Activated CD4-positive, alpha-beta T cell treated with anti-CD3 and anti-CD28 coated beads for 24 hours (primary cell): ENCODE data around the gene OR2B6.

Source experiments
- DNase-seq, 2 donors: peaks; one replicate each; pipeline ENCODE4 v3.0.0-alpha.2; 2020; ENCODE audit warnings: low read depth in 2 of 2

OR2B6 gene

GRCh38 chr6:28000351-28001045 is 43.5 kb downstream of the OR2B6 start:
- no peak for DNase-seq

GRCh38 chr6:28001351-28001750 is 44.3 kb downstream of the OR2B6 start:
- DNase-seq: no peak

GRCh38 chr6:28001751-28002150 is 44.7 kb downstream of the OR2B6 start:
- DNase-seq: no peak

- no peak for DNase-seq
Observed at GRCh38 chr6:28002161-28002560, 45.1 kb downstream of the OR2B6 start.

GRCh38 chr6:28003059-28003458 is 46.0 kb downstream of the OR2B6 start:
- no peak for DNase-seq

- no peak for DNase-seq
Observed at GRCh38 chr6:28003661-28004060, 46.6 kb downstream of the OR2B6 start.

- DNase-seq: no peak
Observed at GRCh38 chr6:28004350-28005151, 47.5 kb downstream of the OR2B6 start.

- DNase-seq: no peak
Observed at GRCh38 chr6:28005152-28005890, 48.3 kb downstream of the OR2B6 start.

- DNase-seq: no peak
Observed at GRCh38 chr6:28005975-28006374, 48.9 kb downstream of the OR2B6 start.
